ENCODE results near the gene SLTM. TPM values are rescaled to one million over a fixed set of nuclear protein-coding genes. Genes with fewer than 3 reads are reported as not detected.

Gene SLTM
- total RNA-seq, 2 experiments from 2014 or later: 103 to 129 TPM

DNA sequence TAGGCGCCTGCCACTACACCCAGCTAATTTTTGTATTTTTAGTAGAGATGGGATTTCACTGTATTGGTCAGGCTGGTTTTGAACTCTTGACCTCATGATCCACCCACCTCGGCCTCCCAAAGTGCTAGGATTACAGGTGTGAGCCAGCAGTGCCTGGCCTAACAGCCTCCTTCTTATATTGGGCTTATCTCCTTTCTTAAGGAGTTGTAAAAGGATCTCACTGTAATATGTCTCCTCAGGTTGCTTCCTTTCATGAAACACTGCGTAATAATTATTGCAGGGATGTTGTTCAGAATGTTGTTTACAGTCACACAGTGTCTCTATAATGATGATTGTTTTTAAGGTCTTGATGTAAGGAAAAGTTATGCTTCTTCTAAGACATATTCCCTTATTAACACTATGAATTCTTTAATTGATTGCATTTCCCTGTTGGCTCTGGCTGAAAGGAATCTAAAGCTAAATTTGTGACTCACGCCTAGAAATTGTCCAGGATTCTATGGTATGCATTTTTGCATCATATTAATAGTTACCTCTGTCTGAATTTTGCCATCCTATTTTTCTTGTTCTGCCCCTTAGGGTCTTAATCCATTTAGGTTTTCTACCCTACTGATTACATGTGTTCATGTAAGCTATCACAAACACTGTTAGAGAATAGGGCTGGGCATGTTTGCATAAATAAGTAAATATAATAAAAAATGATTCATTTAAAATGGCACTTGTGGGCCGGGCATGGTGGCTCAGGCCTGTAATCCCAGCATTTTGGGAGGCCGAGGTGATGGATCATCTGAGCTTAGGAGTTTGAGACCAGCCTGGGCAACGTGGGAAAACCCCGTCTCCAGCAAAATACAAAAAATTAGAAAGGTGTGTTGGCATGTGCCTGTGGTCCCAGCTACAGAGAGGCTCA lies 29.4 kb upstream of the SLTM start:
- no TSS peak for BruUV-seq (replicated peaks)
- TF ChIP-seq, protein P1, sequence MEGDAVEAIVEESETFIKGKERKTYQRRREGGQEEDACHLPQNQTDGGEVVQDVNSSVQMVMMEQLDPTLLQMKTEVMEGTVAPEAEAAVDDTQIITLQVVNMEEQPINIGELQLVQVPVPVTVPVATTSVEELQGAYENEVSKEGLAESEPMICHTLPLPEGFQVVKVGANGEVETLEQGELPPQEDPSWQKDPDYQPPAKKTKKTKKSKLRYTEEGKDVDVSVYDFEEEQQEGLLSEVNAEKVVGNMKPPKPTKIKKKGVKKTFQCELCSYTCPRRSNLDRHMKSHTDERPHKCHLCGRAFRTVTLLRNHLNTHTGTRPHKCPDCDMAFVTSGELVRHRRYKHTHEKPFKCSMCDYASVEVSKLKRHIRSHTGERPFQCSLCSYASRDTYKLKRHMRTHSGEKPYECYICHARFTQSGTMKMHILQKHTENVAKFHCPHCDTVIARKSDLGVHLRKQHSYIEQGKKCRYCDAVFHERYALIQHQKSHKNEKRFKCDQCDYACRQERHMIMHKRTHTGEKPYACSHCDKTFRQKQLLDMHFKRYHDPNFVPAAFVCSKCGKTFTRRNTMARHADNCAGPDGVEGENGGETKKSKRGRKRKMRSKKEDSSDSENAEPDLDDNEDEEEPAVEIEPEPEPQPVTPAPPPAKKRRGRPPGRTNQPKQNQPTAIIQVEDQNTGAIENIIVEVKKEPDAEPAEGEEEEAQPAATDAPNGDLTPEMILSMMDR (conservative IDR thresholded peaks at IDR 0.05; ENCODE audit: low read length): no peak
- TF ChIP-seq EZH2phosphoT487 (IDR thresholded peaks at IDR 0.05; ENCODE audit: borderline replicate concordance, low read depth, low read length): no peak
- DNase-seq (ENCODE audit: low spot score): no peak
- no peaks in the 10 kb centered on the region for H3K79me2 ChIP-seq (ENCODE audit: insufficient read depth, low read depth, low read length)
- H3K36me3 ChIP-seq (ENCODE audit: insufficient read depth, low read length): no peaks in the 10 kb centered on the region
- no peak overlapping the region for H2AFZ ChIP-seq (ENCODE audit: low read length)
- no peaks in the 10 kb centered on the region for H4K20me1 ChIP-seq (ENCODE audit: insufficient read depth, low read length)
- intact Hi-C loops (cut with micrococcal nuclease; ENCODE audit: unreplicated experiment): no loop called here
- H3K4me1 ChIP-seq (ENCODE audit: insufficient read depth, low read length, poor library complexity, severe bottlenecking): no peaks in the 10 kb centered on the region
- CTCF ChIA-PET (ENCODE audit: unreplicated experiment): no interaction called here
- H3K9me3 ChIP-seq (ENCODE audit: low read length): no peaks in the 10 kb centered on the region
- POLR2A ChIA-PET: interaction anchor here (0.6 to 0.7 kb wide), 2 partner anchors 14 to 552 kb away, joined by 3 read pairs; no protein-coding TSS in a partner anchor
- H3K4me3 ChIP-seq (ENCODE audit: low read depth, low read length, poor library complexity, severe bottlenecking): no peak overlapping the region
- no peak overlapping the region for H3K4me2 ChIP-seq (ENCODE audit: low read length)
- no peaks in the 10 kb centered on the region for H3K9me2 ChIP-seq (ENCODE audit: insufficient read depth, low read length)
- no peak overlapping the region for H3K27ac ChIP-seq (ENCODE audit: low read depth, low read length, poor library complexity, severe bottlenecking)

GRCh38 chr15:58962136-58962535 lies 28.7 kb upstream of the SLTM start:
- no peaks in the 10 kb centered on the region for H3K79me2 ChIP-seq (ENCODE audit: insufficient read depth, low read depth, low read length)
- CTCF ChIA-PET (ENCODE audit: unreplicated experiment): no interaction called here
- no peaks in the 10 kb centered on the region for H3K9me2 ChIP-seq (ENCODE audit: insufficient read depth, low read length)
- no peaks in the 10 kb centered on the region for H4K20me1 ChIP-seq (ENCODE audit: insufficient read depth, low read length)
- H2AFZ ChIP-seq (ENCODE audit: low read length): no peak overlapping the region
- no peaks in the 10 kb centered on the region for H3K9me3 ChIP-seq (ENCODE audit: low read length)
- peaks cover 6% of the 10 kb centered on the region for H3K4me1 ChIP-seq (ENCODE audit: insufficient read depth, low read length, poor library complexity, severe bottlenecking)
- no TSS peak for BruUV-seq (replicated peaks)
- intact Hi-C loops (cut with micrococcal nuclease; ENCODE audit: unreplicated experiment): no loop called here
- H3K27ac ChIP-seq (ENCODE audit: low read depth, low read length, poor library complexity, severe bottlenecking): no peak overlapping the region
- H3K4me3 ChIP-seq (ENCODE audit: low read depth, low read length, poor library complexity, severe bottlenecking): no peak overlapping the region
- DNase-seq (ENCODE audit: low spot score): no peak
- TF ChIP-seq, protein P1 (conservative IDR thresholded peaks at IDR 0.05; ENCODE audit: low read length): no peak
- POLR2A ChIA-PET: interaction anchor here (0.5 to 0.7 kb wide), 4 partner anchors 235 to 1534 kb away, joined by 3 to 5 read pairs (median 3); no protein-coding TSS in a partner anchor
- H3K36me3 ChIP-seq (ENCODE audit: insufficient read depth, low read length): no peaks in the 10 kb centered on the region
- H3K4me2 ChIP-seq (ENCODE audit: low read length): no peak overlapping the region

DNA sequence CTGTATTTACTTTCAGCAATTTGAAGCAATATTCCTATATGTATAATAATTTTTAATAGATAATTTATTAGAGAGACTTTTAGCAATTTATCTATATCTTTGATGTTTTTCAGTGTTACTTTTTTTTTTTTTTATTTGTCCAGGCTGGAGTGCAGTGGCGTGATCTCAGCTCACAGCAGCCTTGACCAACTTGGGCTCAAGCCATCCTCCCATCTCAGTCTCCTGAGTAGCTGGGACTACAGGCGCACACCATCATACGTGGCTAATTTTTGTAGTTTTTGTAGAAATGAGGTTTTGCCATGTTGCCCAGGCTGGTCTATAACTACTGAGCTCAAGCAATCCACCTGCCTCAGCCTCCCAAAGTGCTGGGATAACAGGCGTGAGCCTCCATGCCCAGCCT lies 25.3 kb upstream of the SLTM start:
- Histone ChIP-seq H3K4me3 (ENCODE audit: low read depth, low read length, poor library complexity, severe bottlenecking) (no peak overlapping the region), H3K9me2 (ENCODE audit: insufficient read depth, low read length) (no peaks in the 10 kb centered on the region), H3K36me3 (ENCODE audit: insufficient read depth, low read length) (no peaks in the 10 kb centered on the region), H3K4me1 (ENCODE audit: insufficient read depth, low read length, poor library complexity, severe bottlenecking) (peaks cover 8% of the 10 kb centered on the region), H2AFZ (ENCODE audit: low read length) (no peak overlapping the region), H4K20me1 (ENCODE audit: insufficient read depth, low read length) (no peaks in the 10 kb centered on the region), H3K27ac (ENCODE audit: low read depth, low read length, poor library complexity, severe bottlenecking) (no peak overlapping the region), H3K4me2 (ENCODE audit: low read length) (no peak overlapping the region), H3K79me2 (ENCODE audit: insufficient read depth, low read depth, low read length) (no peaks in the 10 kb centered on the region), H3K9me3 (ENCODE audit: low read length) (no peaks in the 10 kb centered on the region)
- TF ChIP-seq, protein P1 (conservative IDR thresholded peaks at IDR 0.05; ENCODE audit: low read length): no peak
- no peak for TF ChIP-seq EZH2phosphoT487 (IDR thresholded peaks at IDR 0.05; ENCODE audit: borderline replicate concordance, low read depth, low read length)
- intact Hi-C loops (cut with micrococcal nuclease; ENCODE audit: unreplicated experiment): loop anchor here (5.0 kb wide), 1 partner anchor 533 kb away; no protein-coding TSS in a partner anchor
- CTCF ChIA-PET (ENCODE audit: unreplicated experiment): no interaction called here
- no peak for DNase-seq (ENCODE audit: low spot score)
- POLR2A ChIA-PET: interaction anchor here (1.0 kb wide), 1 partner anchor 27 kb away, joined by 4 read pairs; no protein-coding TSS in a partner anchor
- no TSS peak for BruUV-seq (replicated peaks)
